GM23338 (cell line): ENCODE data around the gene TSPEAR. TPM values are rescaled to one million over a fixed set of nuclear protein-coding genes. Genes with fewer than 3 reads are reported as not detected.

Source experiments
- ATAC-seq: fragments of 200-7000 bp; cut with Tn5 transposase; 3 replicates; pipeline ENCODE4 v1.9.1; 2020
- DNase-seq: peaks from one replicate; pipeline ENCODE4 v3.0.0-alpha.2; 2015; ENCODE audit warnings: low spot score
- H2AFZ ChIP-seq: fragments of 200-600 bp; sonication (generic); 2 replicates; pipeline ENCODE4 v1.8.0; 2016; ENCODE audit warnings: antibody characterized with exemption, mild to moderate bottlenecking, moderate library complexity
- H3F3A ChIP-seq: fragments of 200-600 bp; sonication (generic); replicated peaks from 2 replicates; pipeline ENCODE4 v1.8.0; 2017; ENCODE audit warnings: antibody characterized with exemption, mixed run types, low read depth
- H3K27ac ChIP-seq: fragments of 200-600 bp; sonication (generic); 2 replicates; pipeline ENCODE4 v1.6.1; 2016; ENCODE audit warnings: low read depth
- H3K27me3 ChIP-seq: fragments of 200-600 bp; sonication (generic); 2 replicates; pipeline ENCODE4 v1.8.0; 2016; ENCODE audit warnings: mild to moderate bottlenecking, mixed run types, moderate library complexity; ENCODE audit not compliant: insufficient read depth
- H3K36me3 ChIP-seq: fragments of 200-600 bp; sonication (generic); 2 replicates; pipeline ENCODE4 v1.8.0; 2016; ENCODE audit warnings: mild to moderate bottlenecking; ENCODE audit not compliant: insufficient read depth
- H3K4me1 ChIP-seq: fragments of 200-600 bp; sonication (generic); 2 replicates; pipeline ENCODE4 v1.8.0; 2016; ENCODE audit warnings: mild to moderate bottlenecking, moderate library complexity; ENCODE audit not compliant: insufficient read depth
- H3K4me2 ChIP-seq: fragments of 200-600 bp; sonication (generic); 2 replicates; pipeline ENCODE4 v1.7.1; 2017; ENCODE audit warnings: mixed run types
- H3K4me3 ChIP-seq: fragments of 200-600 bp; sonication (generic); 2 replicates; pipeline ENCODE4 v1.6.1; 2016; ENCODE audit warnings: mixed run types
- H3K79me2 ChIP-seq: fragments of 200-600 bp; sonication (generic); replicated peaks from 2 replicates; pipeline ENCODE4 v1.8.0; 2017; ENCODE audit warnings: mild to moderate bottlenecking; ENCODE audit not compliant: insufficient read depth
- H3K9me2 ChIP-seq: fragments of 200-600 bp; sonication (generic); 2 replicates; pipeline ENCODE4 v1.8.0; 2017; ENCODE audit not compliant: insufficient read depth
- H4K20me1 ChIP-seq: fragments of 200-600 bp; sonication (generic); replicated peaks from 2 replicates; pipeline ENCODE4 v1.8.0; 2017; ENCODE audit warnings: mild to moderate bottlenecking; ENCODE audit not compliant: insufficient read depth
- H3K27ac Mint-ChIP-seq: 2 replicates; pipeline ENCODE4 v1.8.0; 2020; ENCODE audit warnings: inconsistent platforms, mild to moderate bottlenecking, moderate library complexity, mixed read lengths
- H3K27me3 Mint-ChIP-seq: 3 replicates; pipeline ENCODE4 v1.8.0; 2022; ENCODE audit warnings: low read depth, mild to moderate bottlenecking, moderate library complexity, mixed read lengths, inconsistent platforms; ENCODE audit not compliant: insufficient read depth, poor library complexity
- H3K36me3 Mint-ChIP-seq: 3 replicates; pipeline ENCODE4 v1.8.0; 2021; ENCODE audit warnings: low read depth, mild to moderate bottlenecking, inconsistent platforms, moderate library complexity, mixed read lengths
- H3K4me1 Mint-ChIP-seq: 3 replicates; pipeline ENCODE4 v1.8.0; 2020; ENCODE audit warnings: mild to moderate bottlenecking, inconsistent platforms, mixed read lengths
- H3K4me3 Mint-ChIP-seq: 3 replicates; pipeline ENCODE4 v1.8.0; 2021; ENCODE audit warnings: moderate library complexity, mild to moderate bottlenecking, inconsistent platforms, mixed read lengths
- H3K9me3 Mint-ChIP-seq: 3 replicates; pipeline ENCODE4 v1.8.0; 2020; ENCODE audit warnings: moderate library complexity, mild to moderate bottlenecking, inconsistent platforms, mixed read lengths
- CREB1 ChIP-seq: fragments of 250-450 bp; sonication (Bioruptor Pico); IDR thresholded peaks from 2 replicates; pipeline ENCODE4 v1.5.0; 2020; ENCODE audit warnings: low read depth, mild to moderate bottlenecking, moderate library complexity
- EZH2 ChIP-seq: fragments of 200-600 bp; sonication (generic); IDR thresholded peaks from one replicate; pipeline ENCODE4 v1.8.0; 2017; ENCODE audit warnings: antibody characterized with exemption, mild to moderate bottlenecking, low read depth; ENCODE audit not compliant: unreplicated experiment
- EZH2phosphoT487 ChIP-seq: fragments of 200-600 bp; sonication (generic); IDR thresholded peaks from one replicate; pipeline ENCODE4 v1.8.1; 2018; ENCODE audit warnings: antibody characterized with exemption; ENCODE audit not compliant: unreplicated experiment
- JUNB ChIP-seq: IDR thresholded peaks from one replicate; pipeline ENCODE4 v1.6.1; 2016; ENCODE audit warnings: antibody characterized with exemption; ENCODE audit not compliant: unreplicated experiment
- NANOG ChIP-seq: IDR thresholded peaks from 2 replicates; pipeline ENCODE4 v1.6.1; 2016; ENCODE audit warnings: antibody characterized with exemption, borderline replicate concordance
- POLR2AphosphoS5 ChIP-seq: IDR thresholded peaks from 2 replicates; pipeline ENCODE4 v1.6.1; 2016; ENCODE audit warnings: antibody characterized with exemption, low read depth
- REST ChIP-seq: IDR thresholded peaks from one replicate; pipeline ENCODE4 v1.6.1; 2018; ENCODE audit warnings: antibody characterized with exemption; ENCODE audit not compliant: unreplicated experiment
- STAT1 ChIP-seq: IDR thresholded peaks from one replicate; pipeline ENCODE4 v1.6.1; 2016; ENCODE audit warnings: antibody characterized with exemption; ENCODE audit not compliant: unreplicated experiment
- ZNF114 ChIP-seq: fragments of 250-450 bp; sonication (Bioruptor Pico); IDR thresholded peaks from 2 replicates; pipeline ENCODE4 v1.5.0; 2020; ENCODE audit warnings: mild to moderate bottlenecking, moderate library complexity
- ZNF331 ChIP-seq: fragments of 250-450 bp; sonication (Bioruptor Pico); IDR thresholded peaks from 2 replicates; pipeline ENCODE4 v1.5.0; 2020; ENCODE audit warnings: low read depth, mild to moderate bottlenecking, moderate library complexity
- ZNF462 ChIP-seq: fragments of 250-450 bp; sonication (Bioruptor Pico); IDR thresholded peaks from 2 replicates; pipeline ENCODE4 v1.5.0; 2020; ENCODE audit warnings: mild to moderate bottlenecking, moderate library complexity
- polyA plus RNA-seq: library from polyadenylated mRNA; unstranded; fragments of >200 nt; fragmentation: Nextera tagmentation; extraction: Ambion mirVana; gene quantifications from 2 replicates; pipeline ENCODE4 v1.2.1, GENCODE V29; 2016
- total RNA-seq: library from RNA; depleted of rRNA; stranded (reverse); fragments of >200 nt; shearing (Covaris generic); gene quantifications from 2 replicates; pipeline ENCODE4 v1.2.3, GENCODE V29; 2014
- TF ChIP-seq, protein P1 (sequence below): IDR thresholded peaks from 2 replicates; pipeline ENCODE4 v1.6.1; 2016; ENCODE audit warnings: antibody characterized with exemption

Gene TSPEAR
- total and polyA plus RNA-seq, 2 experiments from 2014 or later, result 0.35 to 0.92 TPM

DNA sequence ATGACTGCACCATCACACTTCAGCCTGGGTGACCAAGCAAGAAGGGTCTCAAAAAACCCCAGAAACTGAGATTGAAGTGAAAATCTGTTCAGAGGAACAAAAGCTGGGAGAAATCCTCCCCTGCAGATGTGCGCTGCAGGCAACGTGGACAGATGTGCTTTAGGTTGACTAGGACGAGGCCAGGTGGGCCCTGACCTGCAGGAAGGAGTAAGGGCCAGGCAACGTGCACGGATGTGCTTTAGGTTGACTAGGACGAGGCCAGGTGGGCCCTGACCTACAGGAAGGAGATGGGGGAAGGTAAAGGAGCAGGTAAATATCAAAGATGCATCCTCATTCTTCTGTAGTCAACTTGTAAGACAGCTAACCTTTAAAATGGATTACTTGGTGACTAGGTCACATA is 26.9 kb downstream of the TSPEAR start:
- Mint-ChIP-seq H3K27ac (no peak overlapping the region), H3K9me3 (no peaks in the 10 kb centered on the region; the same call in none of the 3 replicates), H3K4me1 (peaks cover 24% of the 10 kb centered on the region), H3K4me3 (no peak overlapping the region), H3K36me3 (no peaks in the 10 kb centered on the region), H3K27me3 (peaks cover 16% of the 10 kb centered on the region)
- Histone ChIP-seq H3K4me2 (no peak overlapping the region), H4K20me1 (no peaks in the 10 kb centered on the region), H3F3A (0 out of 2 replicates have a peak, but pooled peaks cover 4% of the 10 kb centered on the region), H3K9me2 (no peaks in the 10 kb centered on the region), H2AFZ (no peak overlapping the region), H3K27me3 (no peaks in the 10 kb centered on the region), H3K4me1 (peaks cover 6% of the 10 kb centered on the region), H3K4me3 (no peak overlapping the region), H3K27ac (no peak overlapping the region), H3K79me2 (no peaks in the 10 kb centered on the region), H3K36me3 (no peaks in the 10 kb centered on the region)
- TF ChIP-seq EZH2phosphoT487 (no peak), POLR2AphosphoS5 (no peak)
- no peak for ATAC-seq
- DNase-seq, result no peak

GRCh38 chr21:44684077-44684476 is 27.3 kb downstream of the TSPEAR start:
- Histone ChIP-seq H3K79me2 (no peaks in the 10 kb centered on the region), H2AFZ (no peak overlapping the region), H3K27ac (no peak overlapping the region), H3K27me3 (no peaks in the 10 kb centered on the region), H3F3A (0 out of 2 replicates have a peak, but pooled peaks cover 4% of the 10 kb centered on the region), H3K4me1 (peaks cover 6% of the 10 kb centered on the region), H3K4me2 (no peak overlapping the region), H3K36me3 (no peaks in the 10 kb centered on the region), H3K9me2 (no peaks in the 10 kb centered on the region), H3K4me3 (no peak overlapping the region), H4K20me1 (no peaks in the 10 kb centered on the region)
- DNase-seq (no peak), ATAC-seq (no peak)
- Mint-ChIP-seq H3K27me3 (peaks cover 16% of the 10 kb centered on the region), H3K4me1 (peaks cover 24% of the 10 kb centered on the region), H3K36me3 (no peaks in the 10 kb centered on the region), H3K9me3 (no peaks in the 10 kb centered on the region; the same call in none of the 3 replicates), H3K4me3 (no peak overlapping the region), H3K27ac (no peak overlapping the region)
- TF ChIP-seq JUNB, result no peak
- TF ChIP-seq REST, result no peak
- no peak for TF ChIP-seq ZNF114
- TF ChIP-seq NANOG, result no peak
- no peak for TF ChIP-seq ZNF462
- TF ChIP-seq POLR2AphosphoS5, result no peak
- TF ChIP-seq, protein P1, sequence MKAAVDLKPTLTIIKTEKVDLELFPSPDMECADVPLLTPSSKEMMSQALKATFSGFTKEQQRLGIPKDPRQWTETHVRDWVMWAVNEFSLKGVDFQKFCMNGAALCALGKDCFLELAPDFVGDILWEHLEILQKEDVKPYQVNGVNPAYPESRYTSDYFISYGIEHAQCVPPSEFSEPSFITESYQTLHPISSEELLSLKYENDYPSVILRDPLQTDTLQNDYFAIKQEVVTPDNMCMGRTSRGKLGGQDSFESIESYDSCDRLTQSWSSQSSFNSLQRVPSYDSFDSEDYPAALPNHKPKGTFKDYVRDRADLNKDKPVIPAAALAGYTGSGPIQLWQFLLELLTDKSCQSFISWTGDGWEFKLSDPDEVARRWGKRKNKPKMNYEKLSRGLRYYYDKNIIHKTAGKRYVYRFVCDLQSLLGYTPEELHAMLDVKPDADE, result no peak
- TF ChIP-seq EZH2phosphoT487, result no peak
- TF ChIP-seq EZH2, result no peak
- TF ChIP-seq STAT1, result no peak
- no peak for TF ChIP-seq CREB1 (CRISPR knock-in tag)
- no peak for TF ChIP-seq ZNF331 (CRISPR knock-in tag)
